GM12864 (cell line): ENCODE results near the gene TBC1D17.
A peak's percentile ranks its signal among the peaks of the same experiment; 100 is the strongest.

Experiments
- DNase-seq: peaks from one replicate; pipeline ENCODE4 v3.0.0-alpha.2; 2011; ENCODE audit warnings: low read depth
- H3K4me3 ChIP-seq: 2 replicates; pipeline ENCODE4 v1.5.1; 2011; ENCODE audit warnings: mild to moderate bottlenecking, low read depth, low read length, control low read depth
- CTCF ChIP-seq: IDR thresholded peaks from 2 replicates; pipeline ENCODE4 v1.5.1; 2011; ENCODE audit warnings: low read depth, mild to moderate bottlenecking, moderate library complexity, low read length, control low read depth, inconsistent platforms; ENCODE audit errors: missing control alignments

The TBC1D17 gene

GRCh38 chr19:49873834-49874233, 3.7 kb upstream of the TBC1D17 start:
- no peak for TF ChIP-seq CTCF
- no peak overlapping the region for H3K4me3 ChIP-seq
- DNase-seq, result no peak

- TF ChIP-seq CTCF, result no peak
- H3K4me3 ChIP-seq, result no peak overlapping the region
- no peak for DNase-seq
Observed at GRCh38 chr19:49874503-49875157, 2.9 kb upstream of the TBC1D17 start.

GRCh38 chr19:49875177-49875576, 2.3 kb upstream of the TBC1D17 start:
- no peak for TF ChIP-seq CTCF
- DNase-seq, result no peak
- peak overlapping the region; percentile 89 for H3K4me3 ChIP-seq

GRCh38 chr19:49875857-49876421, 1.6 kb upstream of the TBC1D17 start:
- DNase-seq, result no peak
- H3K4me3 ChIP-seq, result peak overlapping the region; percentile 89
- TF ChIP-seq CTCF, result no peak

GRCh38 chr19:49876422-49877019, 981 bp upstream of the TBC1D17 start:
- peak; percentile 96 for DNase-seq
- no peak for TF ChIP-seq CTCF
- peak overlapping the region; percentile 89 for H3K4me3 ChIP-seq

- DNase-seq, result peak; percentile 92
- H3K4me3 ChIP-seq, result peak overlapping the region; percentile 64
- no peak for TF ChIP-seq CTCF
Observed at GRCh38 chr19:49877879-49878743, 609 bp downstream of the TBC1D17 start.
